Measurements from ENCODE around the gene UIMC1.

DNA sequence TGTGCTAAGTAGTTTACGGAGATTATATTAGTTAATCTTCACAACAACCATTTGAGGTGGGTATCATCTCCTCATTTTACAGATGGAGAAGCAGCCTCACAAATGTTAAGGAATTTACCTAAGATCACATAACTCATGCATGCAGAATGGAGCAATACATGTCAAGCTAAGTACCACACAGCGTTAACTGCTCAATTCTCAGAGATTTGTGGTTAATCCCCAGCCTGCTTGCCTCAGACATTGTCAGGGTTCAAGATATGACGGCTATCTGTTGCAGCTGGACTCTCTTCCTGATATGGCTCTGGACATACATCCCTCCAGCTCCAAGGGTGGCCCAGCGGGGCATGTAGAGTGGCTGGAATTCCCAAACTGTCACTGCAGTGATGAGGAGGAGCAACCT is 8.6 kb upstream of the UIMC1 start:
- no peak for TF ChIP-seq POLR2A (IDR thresholded peaks at IDR 0.05)
- TF ChIP-seq POLR2AphosphoS5 (IDR thresholded peaks at IDR 0.05): no peak
- TF ChIP-seq, protein P1, sequence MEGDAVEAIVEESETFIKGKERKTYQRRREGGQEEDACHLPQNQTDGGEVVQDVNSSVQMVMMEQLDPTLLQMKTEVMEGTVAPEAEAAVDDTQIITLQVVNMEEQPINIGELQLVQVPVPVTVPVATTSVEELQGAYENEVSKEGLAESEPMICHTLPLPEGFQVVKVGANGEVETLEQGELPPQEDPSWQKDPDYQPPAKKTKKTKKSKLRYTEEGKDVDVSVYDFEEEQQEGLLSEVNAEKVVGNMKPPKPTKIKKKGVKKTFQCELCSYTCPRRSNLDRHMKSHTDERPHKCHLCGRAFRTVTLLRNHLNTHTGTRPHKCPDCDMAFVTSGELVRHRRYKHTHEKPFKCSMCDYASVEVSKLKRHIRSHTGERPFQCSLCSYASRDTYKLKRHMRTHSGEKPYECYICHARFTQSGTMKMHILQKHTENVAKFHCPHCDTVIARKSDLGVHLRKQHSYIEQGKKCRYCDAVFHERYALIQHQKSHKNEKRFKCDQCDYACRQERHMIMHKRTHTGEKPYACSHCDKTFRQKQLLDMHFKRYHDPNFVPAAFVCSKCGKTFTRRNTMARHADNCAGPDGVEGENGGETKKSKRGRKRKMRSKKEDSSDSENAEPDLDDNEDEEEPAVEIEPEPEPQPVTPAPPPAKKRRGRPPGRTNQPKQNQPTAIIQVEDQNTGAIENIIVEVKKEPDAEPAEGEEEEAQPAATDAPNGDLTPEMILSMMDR (IDR thresholded peaks at IDR 0.05): no peak

Data from stomach (tissue), 4 donors.